DND-41 (cell line): Measurements from ENCODE around the gene XAB2.

Source experiments
- ATAC-seq: fragments of 200-7000 bp; cut with Tn5 transposase; 3 replicates; pipeline ENCODE4 v1.9.1; 2021; ENCODE audit warnings: low read depth; ENCODE audit not compliant: insufficient read depth
- DNase-seq: peaks from one replicate; pipeline ENCODE4 v3.0.0-alpha.2; 2020
- H2AFZ ChIP-seq: 2 replicates; pipeline ENCODE4 v1.6.0; 2012; ENCODE audit warnings: low read depth, low read length
- H3K27ac ChIP-seq: 2 replicates; pipeline ENCODE4 v1.5.1; 2012; ENCODE audit warnings: low read length, inconsistent platforms
- H3K27me3 ChIP-seq: fragments of 200-600 bp; sonication (generic); 2 replicates; pipeline ENCODE4 v1.6.0; 2012; ENCODE audit warnings: low read length, mild to moderate bottlenecking, inconsistent platforms; ENCODE audit not compliant: insufficient read depth, poor library complexity
- H3K36me3 ChIP-seq: 2 replicates; pipeline ENCODE4 v1.5.1; 2012; ENCODE audit warnings: low read length, inconsistent platforms; ENCODE audit not compliant: insufficient read depth
- H3K4me1 ChIP-seq: 2 replicates; pipeline ENCODE4 v1.5.1; 2012; ENCODE audit warnings: mild to moderate bottlenecking, low read length; ENCODE audit not compliant: insufficient read depth
- H3K4me2 ChIP-seq: 2 replicates; pipeline ENCODE4 v1.6.0; 2012; ENCODE audit warnings: mild to moderate bottlenecking, moderate library complexity, low read length, inconsistent platforms; ENCODE audit not compliant: insufficient read depth
- H3K4me3 ChIP-seq, 2 experiments: fragments of 200-600 bp in 1 of 2; shearing (Covaris generic) in 1 of 2; 2 replicates each; pipeline ENCODE4 v1.5.1; 2012 to 2016; ENCODE audit warnings: inconsistent platforms in 2 of 2, low read length in 2 of 2, mild to moderate bottlenecking in 2 of 2, low read depth in 1 of 2, moderate library complexity in 1 of 2
- H3K79me2 ChIP-seq: 2 replicates; pipeline ENCODE4 v1.6.0; 2012; ENCODE audit warnings: low read length, inconsistent platforms; ENCODE audit not compliant: insufficient read depth
- H3K9ac ChIP-seq: 2 replicates; pipeline ENCODE4 v1.6.0; 2012; ENCODE audit warnings: low read depth, mild to moderate bottlenecking, inconsistent platforms, low read length, moderate library complexity
- H3K9me3 ChIP-seq: 2 replicates; pipeline ENCODE4 v1.5.1; 2012; ENCODE audit warnings: low read length, moderate library complexity, mild to moderate bottlenecking, inconsistent platforms; ENCODE audit not compliant: insufficient read depth, severe bottlenecking
- H4K20me1 ChIP-seq: 2 replicates; pipeline ENCODE4 v1.6.0; 2012; ENCODE audit warnings: low read length; ENCODE audit not compliant: insufficient read depth
- CTCF ChIP-seq: IDR thresholded peaks from 2 replicates; pipeline ENCODE4 v1.5.1; 2012; ENCODE audit warnings: borderline replicate concordance, low read length, moderate library complexity, mild to moderate bottlenecking; ENCODE audit not compliant: poor library complexity, severe bottlenecking; ENCODE audit errors: extremely low read depth
- EZH2 ChIP-seq: IDR thresholded peaks from 3 replicates; pipeline ENCODE4 v1.6.1; 2012; ENCODE audit warnings: borderline replicate concordance, low read depth, mild to moderate bottlenecking, moderate library complexity, low read length, inconsistent platforms; ENCODE audit not compliant: severe bottlenecking

XAB2 gene

GRCh38 chr19:7602935-7603497 lies 26.3 kb downstream of the XAB2 start:
- TF ChIP-seq EZH2 (no peak), CTCF (no peak)
- DNase-seq (no peak), ATAC-seq (no peak)
- H3K9me3 ChIP-seq: no peaks in the 10 kb centered on the region
- H3K9ac ChIP-seq: no peak overlapping the region
- no peak overlapping the region for H3K27ac ChIP-seq
- no peak overlapping the region for H3K4me2 ChIP-seq
- H3K79me2 ChIP-seq: no peaks in the 10 kb centered on the region
- H3K27me3 ChIP-seq: no peaks in the 10 kb centered on the region
- H3K4me1 ChIP-seq: no peaks in the 10 kb centered on the region
- H3K36me3 ChIP-seq: no peaks in the 10 kb centered on the region
- H2AFZ ChIP-seq: no peak overlapping the region
- no peak overlapping the region for H3K4me3 ChIP-seq
- H4K20me1 ChIP-seq: no peaks in the 10 kb centered on the region

- Histone ChIP-seq H3K4me2 (no peak overlapping the region), H3K36me3 (no peaks in the 10 kb centered on the region), H3K9me3 (no peaks in the 10 kb centered on the region), H3K27me3 (no peaks in the 10 kb centered on the region), H3K79me2 (no peaks in the 10 kb centered on the region), H3K9ac (no peak overlapping the region), H3K27ac (no peak overlapping the region), H3K4me3 (no peak overlapping the region), H2AFZ (no peak overlapping the region), H3K4me1 (no peaks in the 10 kb centered on the region), H4K20me1 (no peaks in the 10 kb centered on the region)
- TF ChIP-seq CTCF (no peak), EZH2 (no peak)
- ATAC-seq (no peak), DNase-seq (no peak)
Measured at GRCh38 chr19:7602240-7602934, 27.0 kb downstream of the XAB2 start.

- no peak for TF ChIP-seq EZH2
- TF ChIP-seq CTCF: no peak
- ATAC-seq (no peak), DNase-seq (no peak)
Measured at GRCh38 chr19:7600721-7601120, 28.6 kb downstream of the XAB2 start.

More at GRCh38 chr19:7600721-7601120, 28.6 kb downstream of the XAB2 start:
- no peaks in the 10 kb centered on the region for H3K36me3 ChIP-seq
- H3K27ac ChIP-seq: no peak overlapping the region
- no peaks in the 10 kb centered on the region for H3K9me3 ChIP-seq
- no peaks in the 10 kb centered on the region for H3K79me2 ChIP-seq
- no peak overlapping the region for H3K4me2 ChIP-seq
- H4K20me1 ChIP-seq: no peaks in the 10 kb centered on the region
- H3K4me3 ChIP-seq: no peak overlapping the region
- H3K4me1 ChIP-seq: no peaks in the 10 kb centered on the region
- H2AFZ ChIP-seq: no peak overlapping the region
- H3K9ac ChIP-seq: no peak overlapping the region
- no peaks in the 10 kb centered on the region for H3K27me3 ChIP-seq
